HG02571 (cell line): ENCODE data around the gene NMUR1.
A peak's percentile ranks its signal among the peaks of the same experiment; 100 is the strongest.

Source experiments
- ATAC-seq: cut with Tn5 transposase; IDR thresholded peaks from one replicate; pipeline ENCODE4 v1.9.1; 2021; ENCODE audit warnings: mild to moderate bottlenecking, moderate library complexity; ENCODE audit not compliant: unreplicated experiment

The NMUR1 gene

DNA sequence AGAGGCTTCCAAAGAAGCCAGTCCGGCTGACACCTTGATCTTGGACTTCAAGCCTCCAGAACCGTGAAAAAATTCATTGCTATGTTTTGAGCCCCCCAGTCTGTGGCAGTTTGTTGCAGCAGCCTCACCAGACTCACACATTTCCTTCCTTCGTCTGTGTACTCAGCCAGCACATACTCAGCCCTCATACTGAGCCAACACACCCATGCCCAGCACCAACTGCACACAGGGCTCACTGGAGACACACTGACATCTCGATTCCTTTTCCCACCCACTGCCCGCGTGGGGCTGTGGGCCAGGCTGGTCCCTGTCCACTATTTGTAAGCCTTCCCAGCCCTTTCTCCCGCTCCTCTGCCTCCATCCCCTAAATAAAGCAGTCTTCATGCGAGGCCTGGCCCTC is 24.1 kb upstream of the NMUR1 start:
- no peak for ATAC-seq

DNA sequence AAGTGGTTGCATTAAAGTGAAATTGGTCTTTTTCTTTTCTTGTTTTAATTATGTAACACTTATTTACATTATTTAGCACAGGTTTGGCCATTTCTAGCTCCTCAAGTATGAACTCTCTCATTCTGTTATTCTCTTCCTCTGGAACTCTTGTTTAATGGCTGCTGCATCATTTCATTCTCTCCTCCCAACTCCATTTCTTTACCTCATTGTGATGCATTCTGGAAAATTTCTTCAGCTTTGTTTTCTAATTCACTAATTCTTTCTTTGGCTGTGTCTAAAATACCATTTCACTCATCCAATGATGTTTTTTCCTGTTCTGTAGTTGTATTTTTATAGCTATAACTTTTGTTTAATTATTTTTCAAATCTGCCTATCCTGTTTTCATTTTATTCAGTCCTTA is 22.5 kb upstream of the NMUR1 start:
- ATAC-seq, result no peak

DNA sequence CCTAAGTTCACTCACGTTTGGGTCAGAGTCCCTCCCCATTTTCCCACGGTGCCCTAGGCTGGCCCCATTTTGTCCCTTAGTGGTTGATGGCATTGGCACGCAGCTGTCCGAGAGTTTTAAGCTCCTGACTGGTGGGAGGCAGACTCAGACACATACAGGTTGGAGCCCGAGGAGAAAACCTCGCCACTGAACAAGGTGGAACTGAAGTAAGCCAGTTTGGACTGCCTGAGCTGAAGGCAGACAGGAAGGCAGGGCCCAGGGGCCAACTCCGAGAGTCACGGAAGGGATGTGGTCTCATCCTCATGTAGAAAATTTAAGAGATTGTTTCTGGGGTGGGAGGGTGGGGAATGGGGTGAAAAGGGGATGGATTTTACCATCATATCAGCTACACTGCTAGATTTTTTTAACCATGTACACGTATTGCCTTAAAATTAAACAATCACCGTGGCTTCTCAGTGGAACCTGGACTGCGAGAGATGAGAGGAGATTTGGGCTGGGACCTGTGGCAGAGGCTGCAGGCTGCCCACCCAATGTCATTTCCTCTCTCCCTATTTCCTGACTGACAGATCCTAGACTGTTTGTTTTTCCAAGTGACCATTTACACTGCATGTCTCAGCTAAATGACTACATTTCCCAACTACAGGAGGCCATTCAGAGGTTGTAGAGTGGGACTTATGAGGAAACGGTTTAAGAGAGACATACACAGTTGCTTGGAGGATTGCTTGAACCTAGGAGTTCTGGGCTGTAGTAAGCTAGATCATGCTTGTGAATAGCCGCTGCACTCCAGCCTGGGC is 19.4 kb upstream of the NMUR1 start:
- no peak for ATAC-seq

DNA sequence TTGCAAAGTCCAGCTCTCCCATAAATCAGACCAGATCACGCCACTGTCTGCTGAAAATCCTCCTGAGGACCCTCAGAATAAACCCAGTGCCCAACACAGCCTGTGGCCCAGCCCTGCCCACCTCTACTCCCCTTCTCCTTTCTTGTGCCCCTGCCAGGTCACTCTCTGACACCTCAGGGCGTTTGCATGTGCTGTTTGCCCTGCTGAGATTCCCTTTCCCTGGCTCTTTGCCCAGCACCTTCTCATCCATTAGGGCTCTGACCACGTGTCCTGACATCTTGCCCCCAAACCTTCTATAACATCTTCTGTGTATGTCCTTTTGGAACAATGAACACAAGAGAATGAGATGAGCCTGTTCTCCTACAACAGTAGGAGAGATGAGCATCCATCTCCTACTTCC is 18.5 kb upstream of the NMUR1 start:
- no peak for ATAC-seq

DNA sequence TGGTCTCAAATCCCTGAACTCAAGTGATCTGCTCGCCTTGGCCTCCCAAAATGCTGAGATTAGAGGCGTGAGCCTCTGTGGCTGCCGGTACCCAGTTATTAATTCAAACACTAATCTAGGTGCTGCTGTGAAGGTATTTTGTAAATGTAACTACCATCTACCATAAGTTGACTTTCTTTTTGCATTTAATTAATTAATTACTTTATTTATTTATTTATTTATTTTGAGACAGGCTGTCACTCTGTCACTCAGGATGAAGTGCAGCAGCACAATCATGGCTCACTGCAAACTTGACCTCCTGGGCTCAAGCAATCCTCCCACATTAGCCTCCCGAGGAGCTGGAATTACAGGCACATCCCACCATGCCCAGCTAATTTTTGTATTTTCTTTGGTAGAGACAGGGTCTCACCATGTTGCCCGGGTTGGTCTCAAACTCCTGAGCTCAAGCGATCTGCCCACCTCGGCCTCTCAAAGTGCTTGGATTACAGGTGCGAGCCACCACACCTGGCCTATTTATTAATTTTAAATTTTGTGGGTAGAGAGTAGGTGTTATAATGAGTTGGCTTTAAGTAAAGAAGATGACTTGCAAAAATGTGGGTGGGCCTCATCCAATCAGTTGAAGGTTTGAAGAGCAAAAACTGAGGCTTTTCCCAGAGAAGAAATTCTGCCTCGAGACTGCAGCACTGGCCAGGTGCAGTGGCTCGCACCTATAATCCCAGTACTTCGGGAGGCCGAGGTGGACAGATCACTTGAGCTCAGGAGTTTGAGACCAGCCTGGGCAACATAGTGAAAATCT is 17.3 kb upstream of the NMUR1 start:
- no peak for ATAC-seq

DNA sequence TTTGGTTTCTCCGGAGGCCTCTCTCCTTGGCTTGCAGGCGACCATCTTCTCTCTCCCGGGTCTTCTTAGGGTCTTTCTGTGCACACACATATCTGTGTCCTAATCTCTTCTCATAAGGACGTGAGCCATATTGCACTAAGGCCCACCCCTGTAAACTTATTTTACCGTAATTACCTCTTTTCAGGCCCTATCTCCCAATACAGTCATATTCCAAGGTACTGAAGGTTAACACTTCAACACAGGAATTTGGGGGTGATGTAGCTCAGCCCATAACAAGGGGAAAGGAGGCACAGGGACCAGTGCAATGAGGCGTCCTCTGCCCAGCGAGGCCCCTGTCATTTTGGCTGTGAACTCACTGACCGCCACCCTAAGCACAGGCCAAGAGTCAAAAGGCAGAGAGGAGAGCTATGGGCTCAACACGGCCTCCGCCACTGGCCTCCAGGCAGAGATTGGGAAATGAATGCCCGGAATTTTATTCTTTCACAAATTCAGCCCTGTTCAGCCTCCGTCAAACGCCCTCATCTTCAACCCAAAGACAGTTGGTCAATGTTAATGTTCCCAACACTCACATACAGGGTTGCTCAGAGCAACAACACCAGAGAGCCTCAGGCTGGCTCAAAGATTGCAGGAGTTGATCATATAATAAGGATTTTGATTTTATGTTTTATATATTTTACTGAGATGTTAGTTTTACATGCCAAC is 15.9 kb upstream of the NMUR1 start:
- ATAC-seq, result no peak

DNA sequence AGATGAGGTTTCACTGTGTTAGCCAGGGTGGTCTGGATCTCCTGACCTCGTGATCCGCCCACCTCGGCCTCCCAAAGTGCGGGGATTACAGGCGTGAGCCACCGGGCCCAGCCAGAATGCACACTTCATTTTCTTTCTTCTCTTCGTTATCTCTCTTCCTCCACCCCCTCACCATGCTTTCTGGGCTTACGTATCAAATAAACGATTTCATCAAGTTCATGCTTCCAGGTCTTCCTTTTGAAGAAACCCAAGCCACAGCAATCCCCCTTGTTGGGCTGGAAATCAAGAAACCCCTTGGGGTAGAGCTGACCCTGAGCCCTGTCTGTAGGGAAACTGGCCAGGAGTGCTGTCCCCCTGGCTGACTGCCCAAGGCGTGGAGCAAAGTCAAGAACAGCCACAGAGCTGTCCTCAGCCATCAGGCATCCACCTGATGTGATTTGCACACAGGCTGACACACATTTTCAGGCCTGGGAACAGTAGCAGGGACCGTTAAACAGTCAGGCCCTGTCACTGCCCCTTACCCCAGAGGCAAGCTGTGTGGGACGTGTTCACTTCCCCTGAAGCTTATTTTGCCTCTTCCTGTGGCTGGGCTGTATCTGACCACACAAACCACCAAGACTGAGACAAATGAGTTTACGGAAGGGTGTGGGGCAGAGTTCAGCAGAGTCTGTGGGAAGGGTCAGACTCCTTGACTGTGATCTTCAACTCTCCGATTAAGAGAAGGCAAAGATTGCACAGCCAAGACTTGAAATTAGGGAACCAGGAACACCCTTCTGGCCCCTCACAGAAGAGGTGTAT is 15.1 kb upstream of the NMUR1 start:
- peak; percentile 99 for ATAC-seq

DNA sequence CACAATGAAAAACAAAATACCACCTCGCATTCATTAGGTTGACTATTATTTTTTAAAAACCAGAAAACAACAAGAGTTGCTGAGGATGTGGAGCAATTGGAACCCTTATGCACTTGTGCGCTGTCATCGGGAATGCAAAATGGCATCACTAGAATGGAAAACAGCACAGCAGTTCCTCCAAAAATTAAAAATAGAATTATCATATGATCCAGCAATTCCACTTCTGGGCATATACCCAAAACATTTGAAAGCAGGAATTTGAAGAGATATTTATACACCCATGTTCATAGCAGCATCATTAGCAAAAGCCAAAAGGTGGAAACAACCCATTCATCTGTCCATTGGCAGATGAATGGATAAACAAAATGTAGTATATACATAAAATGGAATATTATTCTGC is 11.9 kb upstream of the NMUR1 start:
- ATAC-seq, result no peak

DNA sequence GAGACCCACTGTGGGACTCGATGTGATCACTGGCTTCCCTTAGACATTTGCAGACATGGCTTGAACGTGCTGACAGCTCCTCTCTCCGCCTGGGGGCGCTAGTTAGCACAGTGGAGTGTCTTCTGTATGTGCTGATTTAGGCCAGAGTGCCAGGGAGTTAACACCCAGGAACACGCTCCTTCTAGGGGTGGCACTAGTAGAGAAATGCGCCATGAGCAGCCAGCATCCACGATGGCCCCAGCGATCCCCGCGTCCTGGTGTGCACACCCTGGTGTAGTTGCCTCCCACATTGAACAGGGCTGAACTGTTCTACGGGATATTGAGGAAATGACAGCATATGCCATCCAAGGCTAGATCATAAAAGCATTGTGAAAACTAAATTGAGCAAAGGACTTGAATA is 11.4 kb upstream of the NMUR1 start:
- ATAC-seq, result no peak

DNA sequence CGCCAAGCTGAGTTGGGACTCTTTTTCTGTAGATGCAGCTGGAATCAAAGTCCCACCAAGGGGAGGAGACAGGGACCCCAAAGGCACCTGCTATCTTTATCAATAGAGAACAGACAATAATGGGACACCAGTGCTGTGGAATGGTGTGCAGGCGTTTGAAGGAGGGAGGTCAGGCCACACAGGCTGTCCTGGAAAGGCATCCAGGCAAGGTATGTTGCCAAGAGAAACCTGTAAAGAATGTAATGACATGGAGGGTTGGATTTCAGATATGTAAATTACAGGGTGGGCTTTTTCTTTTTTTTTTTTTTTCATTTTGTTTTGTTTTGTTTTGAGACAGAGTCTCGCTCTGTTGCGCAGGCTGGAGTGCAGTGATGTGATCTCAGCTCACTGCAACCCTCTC is 9.7 kb upstream of the NMUR1 start:
- no peak for ATAC-seq

DNA sequence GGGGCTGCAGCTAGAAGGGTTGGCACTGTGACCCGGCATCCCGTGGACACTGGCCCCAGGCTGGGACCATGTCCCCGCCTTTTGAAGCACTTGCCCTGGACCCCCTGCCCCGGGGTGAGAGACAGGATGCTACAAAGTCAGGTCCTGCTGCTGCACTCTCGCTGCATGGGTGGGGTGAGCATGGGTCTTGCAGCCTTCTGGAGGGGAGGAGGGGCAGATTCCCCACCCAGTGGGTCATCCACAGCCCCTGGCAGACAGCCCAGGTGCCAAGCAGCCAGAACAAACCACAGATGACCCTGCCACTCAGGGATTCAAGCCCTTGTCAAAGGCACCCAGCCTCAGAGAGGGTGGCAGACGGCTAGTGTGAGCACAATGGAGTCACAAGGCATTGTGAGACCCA is 5.7 kb upstream of the NMUR1 start:
- ATAC-seq, result no peak

DNA sequence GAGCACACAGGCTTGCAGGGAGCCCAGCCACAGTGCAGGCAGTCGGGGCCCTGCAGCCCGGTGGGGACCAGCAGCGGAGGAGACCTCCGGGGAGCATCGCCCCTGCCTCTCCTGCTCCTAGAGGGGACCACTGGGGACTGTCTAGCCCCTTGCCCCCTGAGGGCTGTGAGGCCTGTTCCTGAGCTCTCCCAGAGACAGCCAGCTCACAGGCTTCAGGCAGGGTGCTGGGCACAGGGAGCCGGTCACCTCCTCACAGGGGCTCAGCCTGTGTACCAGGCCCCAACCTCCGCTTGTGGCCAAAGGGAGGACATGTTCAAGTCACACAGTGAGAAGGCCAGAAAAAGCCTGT is 3.5 kb upstream of the NMUR1 start:
- no peak for ATAC-seq

DNA sequence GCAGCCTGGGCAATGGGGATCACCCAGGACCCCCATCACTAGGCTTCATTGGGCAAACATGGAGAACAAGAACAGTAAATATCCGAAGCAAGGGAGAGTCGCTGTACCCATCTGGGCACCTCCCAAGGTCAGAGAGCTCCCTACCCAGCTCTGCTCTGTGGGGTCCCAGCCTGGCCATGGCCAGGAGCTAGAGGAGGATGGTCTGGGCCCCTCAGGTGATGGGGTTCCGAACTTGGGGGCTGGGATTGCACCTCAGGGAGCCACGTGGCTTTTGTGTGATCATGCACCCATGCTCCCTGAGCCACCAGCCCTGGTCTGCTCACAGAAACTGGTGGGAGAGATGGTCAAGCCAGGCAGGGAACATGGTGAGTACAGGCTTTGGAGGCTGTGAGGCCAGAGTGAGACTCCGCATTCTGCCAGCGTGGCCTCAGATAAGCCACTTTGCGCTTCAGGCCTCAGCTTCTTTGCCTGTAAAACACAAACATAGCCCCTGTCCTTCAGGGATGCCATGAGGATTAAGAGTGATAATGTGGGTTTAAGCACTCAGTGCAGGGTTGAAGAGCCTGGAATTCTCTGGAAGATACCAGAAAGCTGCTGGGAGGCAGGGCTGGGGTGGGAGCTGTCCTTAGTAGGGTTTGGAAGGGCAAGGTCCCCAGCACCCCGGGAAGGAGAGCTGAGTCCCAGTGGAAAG is 3.0 kb upstream of the NMUR1 start:
- no peak for ATAC-seq

DNA sequence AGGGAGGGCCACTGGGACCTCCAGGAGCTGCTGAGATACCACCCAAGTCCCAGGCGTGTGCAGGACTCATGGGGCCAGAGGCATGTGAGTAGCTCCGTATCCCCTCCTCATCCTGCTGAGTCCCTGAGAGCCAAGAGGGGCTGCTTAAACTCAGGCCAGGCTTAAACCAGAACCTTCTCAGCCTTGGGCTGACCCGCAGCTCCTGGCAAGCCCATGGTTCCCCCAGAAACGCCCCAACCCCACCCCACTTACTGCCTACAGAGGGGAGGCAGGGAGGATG is 2.5 kb upstream of the NMUR1 start:
- no peak for ATAC-seq

DNA sequence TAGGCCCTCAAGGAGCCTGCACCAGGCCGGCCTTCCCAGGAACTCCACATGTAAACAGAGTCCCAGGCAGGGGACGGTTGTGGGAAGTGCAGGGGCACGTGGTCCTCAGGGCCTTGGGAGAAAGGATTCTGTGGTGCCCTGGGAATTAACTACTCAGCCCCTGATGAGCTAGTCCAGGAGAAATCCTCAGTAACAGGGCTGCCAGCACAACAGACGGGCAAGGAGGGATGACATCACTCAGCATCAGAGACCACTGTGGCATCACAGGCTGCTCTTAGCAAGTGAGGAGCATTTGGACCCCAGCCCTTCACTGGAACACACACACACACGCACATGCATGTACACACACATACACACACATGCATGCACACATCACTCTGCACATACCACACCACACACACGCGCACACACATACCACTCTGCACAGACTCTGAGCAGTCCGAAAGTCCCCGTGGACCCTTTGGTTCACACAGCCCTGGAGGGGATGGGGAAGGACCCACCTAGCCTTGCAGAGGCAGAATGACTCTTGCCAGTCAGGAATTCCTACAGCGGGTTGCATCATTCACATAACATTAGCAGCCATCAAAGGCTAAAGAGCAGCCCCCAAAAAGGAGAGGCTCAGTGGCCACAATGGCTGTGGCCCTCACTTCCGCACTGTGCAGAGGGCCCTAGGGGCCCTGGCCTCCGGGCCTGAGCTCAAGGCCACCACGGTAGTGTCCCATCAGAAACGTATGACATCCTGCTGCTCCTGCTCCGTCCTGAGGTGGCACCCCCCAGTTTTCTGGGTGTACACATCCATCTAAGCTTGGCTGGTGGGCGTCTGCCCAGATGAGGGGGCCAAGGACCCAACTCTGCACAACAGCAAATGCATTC is 1.9 kb upstream of the NMUR1 start:
- ATAC-seq, result no peak

DNA sequence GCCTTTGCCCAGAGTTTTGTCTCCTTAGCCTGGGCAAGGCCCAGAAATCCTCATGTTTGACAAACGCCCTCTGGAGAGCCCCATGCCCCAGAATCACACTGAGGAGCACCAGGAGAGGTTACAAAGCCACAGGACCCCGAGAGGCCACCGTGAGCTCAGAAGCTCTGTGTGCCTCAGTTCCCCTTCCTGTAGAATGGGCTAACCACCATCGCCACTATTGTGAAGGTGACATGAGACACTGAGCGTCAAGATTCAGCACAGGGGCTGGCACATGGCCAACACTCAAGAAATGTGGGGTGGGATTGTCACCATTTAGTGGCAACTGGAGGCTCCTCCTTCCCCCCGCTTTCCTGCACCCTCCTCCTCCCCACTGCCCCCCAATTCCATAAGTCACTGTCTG is 1.2 kb upstream of the NMUR1 start:
- no peak for ATAC-seq

DNA sequence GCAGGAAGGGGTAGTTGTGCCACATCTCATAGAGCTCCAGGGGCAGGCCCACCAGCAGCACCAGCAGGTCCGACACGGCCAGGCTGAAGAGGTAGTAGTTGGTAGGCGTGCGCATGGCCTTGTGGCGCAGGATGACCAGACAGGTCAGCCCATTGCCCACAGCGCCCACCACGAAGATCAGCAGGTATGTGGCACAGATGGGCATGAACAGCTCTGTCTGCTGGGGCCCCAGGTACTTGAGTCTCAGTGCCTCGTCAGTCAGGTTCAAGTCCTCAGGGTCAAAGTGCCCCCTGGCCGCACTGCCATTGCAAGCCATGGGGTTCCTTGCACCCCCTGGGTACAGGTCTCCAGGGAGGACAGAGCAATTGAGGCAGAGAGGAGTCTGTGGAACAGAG is 1.6 kb downstream of the NMUR1 start:
- ATAC-seq, result no peak

DNA sequence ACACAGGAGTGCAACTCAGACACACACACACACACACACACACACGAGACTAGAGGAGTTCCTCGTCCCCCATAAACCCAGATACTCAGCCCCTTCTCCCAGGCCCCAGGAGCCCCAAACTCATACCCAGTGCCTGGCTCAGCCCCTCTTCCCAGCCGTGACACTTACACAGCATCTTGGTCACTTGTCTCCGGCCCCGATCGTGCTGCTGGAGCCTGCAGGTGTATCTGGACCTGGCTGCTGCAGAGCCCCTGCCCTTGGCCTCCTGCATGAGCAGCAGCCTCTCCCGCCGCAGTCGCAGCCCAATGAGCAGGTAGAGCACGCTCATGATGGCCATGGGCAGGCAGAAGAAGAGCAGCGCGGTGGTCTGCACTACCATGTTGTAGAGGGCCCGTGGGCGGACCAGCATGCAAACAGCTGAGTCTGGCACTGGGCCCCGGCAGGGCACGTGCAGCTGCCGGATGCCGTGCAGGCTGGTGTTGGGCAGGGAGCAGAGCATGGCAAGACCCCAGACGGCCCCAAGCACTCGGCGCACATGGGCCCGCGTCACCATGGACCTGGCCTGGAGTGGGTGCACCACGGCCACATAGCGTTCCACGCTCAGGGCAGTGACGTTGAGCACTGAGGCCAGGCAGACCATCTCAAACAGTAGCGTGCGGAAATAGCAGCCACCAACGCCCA is 2.1 kb downstream of the NMUR1 start:
- ATAC-seq, result no peak

DNA sequence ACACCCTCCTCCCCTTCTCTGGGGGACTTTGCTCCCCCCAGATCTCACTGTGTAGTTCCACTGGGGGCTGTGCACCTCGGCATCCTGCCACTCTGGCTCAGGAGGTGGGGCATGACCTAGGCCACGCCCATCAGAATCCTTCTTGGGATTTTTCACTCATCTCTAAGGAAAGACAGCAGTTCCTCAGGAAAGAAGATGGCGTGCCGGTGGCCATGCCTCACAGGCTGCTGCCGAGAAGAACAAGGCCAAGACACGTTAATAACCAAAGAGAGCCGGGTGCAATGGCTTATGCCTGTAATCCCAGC is 3.2 kb downstream of the NMUR1 start:
- no peak for ATAC-seq
